ENCODE data around the gene KDM1A.
"Not testable (repeated sequence)": the region's sequence is repeated elsewhere in the genome, so short reads cannot be mapped to it uniquely, and the experiment has no call there.

DNA sequence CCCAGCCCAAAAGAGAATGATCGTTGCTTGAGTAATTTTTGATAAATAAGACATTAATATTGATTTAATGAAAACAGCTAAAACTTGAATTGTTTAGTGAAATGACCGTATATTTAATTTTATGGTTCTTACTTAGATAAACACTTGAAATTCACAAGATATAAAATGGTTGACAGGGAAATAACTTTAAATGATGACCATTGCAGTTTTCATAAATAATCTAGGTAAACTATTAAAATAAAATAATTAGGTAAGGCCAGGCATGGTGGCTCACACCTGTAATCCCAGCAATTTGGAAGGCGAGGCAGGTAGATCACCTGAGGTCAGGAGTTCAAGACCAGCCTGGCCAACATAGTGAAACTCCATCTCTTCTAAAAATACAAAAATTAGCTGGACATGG lies 26.9 kb upstream of the KDM1A start:
- TF ChIP-seq, protein P1, sequence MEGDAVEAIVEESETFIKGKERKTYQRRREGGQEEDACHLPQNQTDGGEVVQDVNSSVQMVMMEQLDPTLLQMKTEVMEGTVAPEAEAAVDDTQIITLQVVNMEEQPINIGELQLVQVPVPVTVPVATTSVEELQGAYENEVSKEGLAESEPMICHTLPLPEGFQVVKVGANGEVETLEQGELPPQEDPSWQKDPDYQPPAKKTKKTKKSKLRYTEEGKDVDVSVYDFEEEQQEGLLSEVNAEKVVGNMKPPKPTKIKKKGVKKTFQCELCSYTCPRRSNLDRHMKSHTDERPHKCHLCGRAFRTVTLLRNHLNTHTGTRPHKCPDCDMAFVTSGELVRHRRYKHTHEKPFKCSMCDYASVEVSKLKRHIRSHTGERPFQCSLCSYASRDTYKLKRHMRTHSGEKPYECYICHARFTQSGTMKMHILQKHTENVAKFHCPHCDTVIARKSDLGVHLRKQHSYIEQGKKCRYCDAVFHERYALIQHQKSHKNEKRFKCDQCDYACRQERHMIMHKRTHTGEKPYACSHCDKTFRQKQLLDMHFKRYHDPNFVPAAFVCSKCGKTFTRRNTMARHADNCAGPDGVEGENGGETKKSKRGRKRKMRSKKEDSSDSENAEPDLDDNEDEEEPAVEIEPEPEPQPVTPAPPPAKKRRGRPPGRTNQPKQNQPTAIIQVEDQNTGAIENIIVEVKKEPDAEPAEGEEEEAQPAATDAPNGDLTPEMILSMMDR (IDR thresholded peaks at IDR 0.05; ENCODE audit: insufficient read depth, low read length) = not testable (repeated sequence)
- TF ChIP-seq POLR2AphosphoS5 (IDR thresholded peaks at IDR 0.05; ENCODE audit: low read depth) = not testable (repeated sequence)
